GM23248 (cell line): ENCODE data around the gene MOCOS.

ENCODE experiments used
- EZH2 ChIP-seq: fragments of 200-600 bp; sonication (generic); IDR thresholded peaks from 2 replicates; pipeline ENCODE4 v1.6.1; 2018; ENCODE audit warnings: antibody characterized with exemption, mild to moderate bottlenecking; ENCODE audit not compliant: insufficient read depth, poor library complexity, severe bottlenecking
- EZH2phosphoT487 ChIP-seq: fragments of 200-600 bp; sonication (generic); IDR thresholded peaks from 2 replicates; pipeline ENCODE4 v1.6.1; 2018; ENCODE audit warnings: antibody characterized with exemption, moderate library complexity, mild to moderate bottlenecking, low read depth; ENCODE audit not compliant: insufficient read depth

GRCh38 chr18:36179562-36180355 lies 7.5 kb upstream of the MOCOS start:
- TF ChIP-seq EZH2, result no peak
- TF ChIP-seq EZH2phosphoT487, result no peak
